Measurements from ENCODE around the gene IPP. TPM values are rescaled to one million over a fixed set of nuclear protein-coding genes. Genes with fewer than 3 reads are reported as not detected.

Gene IPP
- total and polyA plus RNA-seq, 2 of the 8 experiments (the other 6 are each of a cell fraction or from before 2014, with no cell fraction given) = 1.4 to 5.6 TPM

DNA sequence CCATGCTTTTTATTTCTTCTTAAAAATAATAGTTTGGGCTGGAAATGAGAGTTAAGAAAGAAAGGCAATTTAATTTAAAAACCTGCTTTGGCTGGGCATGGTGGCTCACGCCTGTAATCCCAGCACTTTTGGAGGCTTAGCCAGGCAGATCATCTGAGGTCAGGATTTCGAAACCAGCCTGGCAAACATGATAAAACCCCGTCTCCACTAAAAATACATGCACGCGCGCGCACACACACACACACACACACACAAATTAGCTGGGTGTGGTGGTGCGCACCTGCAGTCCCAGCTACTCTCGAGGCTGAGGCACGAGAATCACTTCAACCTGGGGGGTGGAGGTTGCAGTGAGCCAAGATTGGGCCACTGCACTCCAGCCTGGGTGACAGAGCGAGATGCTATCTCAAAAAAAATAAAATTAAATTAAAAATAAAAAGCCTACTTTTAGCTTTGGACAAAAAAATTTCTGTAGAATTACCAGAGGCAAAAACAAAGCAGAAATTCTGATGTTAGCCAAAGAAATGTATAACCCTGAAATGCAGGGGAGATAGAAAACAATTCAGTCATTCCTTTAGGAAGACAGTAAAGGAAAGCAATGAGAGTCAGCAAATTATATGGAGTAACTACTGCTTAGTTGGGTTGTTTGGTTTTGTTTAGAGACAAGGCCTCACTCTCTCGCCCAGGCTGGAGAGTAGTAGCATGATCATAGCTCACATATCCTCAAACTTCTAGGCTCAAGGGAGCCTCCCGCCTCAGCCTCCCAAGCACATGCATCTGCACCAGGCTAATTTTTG, 15.7 kb upstream of the IPP start:
- Histone ChIP-seq H3K36me3 (ENCODE audit: control insufficient read depth in 2 of 4, insufficient read depth in 4 of 4, low read length in 3 of 4) (no peaks in the 10 kb centered on the region), H3K79me1 (ENCODE audit: low read depth, low read length) (no peaks in the 10 kb centered on the region), H3K14ac (ENCODE audit: insufficient read length) (no peak overlapping the region), H4K20me1 (replicated peaks in 1 of 2; ENCODE audit: control insufficient read depth in 1 of 2, insufficient read depth in 2 of 2, low read length in 2 of 2) (no peaks in the 10 kb centered on the region), H3K9ac (replicated peaks in 1 of 4; ENCODE audit: extremely low read depth in 1 of 4, low read depth in 3 of 4, low read length in 3 of 4) (no peak overlapping the region), H3K79me2 (ENCODE audit: control insufficient read depth in 1 of 2, insufficient read depth in 2 of 2, low read length in 2 of 2) (no peaks in the 10 kb centered on the region), H2BK20ac (ENCODE audit: low read length) (no peak overlapping the region), H2BK5ac (ENCODE audit: low read depth, low read length) (no peak overlapping the region), H4K5ac (ENCODE audit: insufficient read length, low read depth, low read length) (no peak overlapping the region), H3K27ac (ENCODE audit: low read depth, low read length) (no peak overlapping the region), H3K4me3 (ENCODE audit: extremely low read depth in 1 of 4, insufficient read depth in 2 of 4, low read depth in 3 of 4, low read length in 4 of 4) (no peak overlapping the region), H2BK15ac (ENCODE audit: low read length) (no peak overlapping the region), H3K18ac (ENCODE audit: extremely low read depth, low read length) (no peak overlapping the region), H4K8ac (ENCODE audit: extremely low read depth, insufficient read depth, low read length) (no peak overlapping the region), H2BK12ac (ENCODE audit: low read depth, low read length) (no peak overlapping the region), H3K4me2 (ENCODE audit: insufficient read depth in 1 of 2, low read depth in 2 of 2, low read length in 2 of 2) (no peak overlapping the region), H2BK120ac (replicated peaks; ENCODE audit: low read depth, low read length) (no peak overlapping the region), H2AK5ac (ENCODE audit: low read depth, low read length) (no peak overlapping the region), H3K4me1 (replicated peaks in 1 of 4; ENCODE audit: control insufficient read depth in 3 of 4, insufficient read depth in 4 of 4, low read length in 3 of 4) (no peaks in the 10 kb centered on the region), H4K91ac (replicated peaks; ENCODE audit: insufficient read length, low read length) (no peak overlapping the region), H3K23me2 (ENCODE audit: low read depth, low read length) (no peaks in the 10 kb centered on the region), H3K56ac (replicated peaks; ENCODE audit: insufficient read length, low read depth, low read length) (no peak overlapping the region), H3K23ac (ENCODE audit: insufficient read length) (no peak overlapping the region), H3K27me3 (replicated peaks in 1 of 4; ENCODE audit: control insufficient read depth in 3 of 4, extremely low read depth in 1 of 4, insufficient read depth in 3 of 4, low read length in 3 of 4) (no peaks in the 10 kb centered on the region), H3K4ac (replicated peaks; ENCODE audit: insufficient read length, low read depth, low read length) (no peak overlapping the region), H2AFZ (ENCODE audit: low read length) (no peak overlapping the region), H3K9me3 (ENCODE audit: insufficient read depth in 2 of 2, low read depth in 1 of 2, low read length in 1 of 2) (no peaks in the 10 kb centered on the region)
- 88% methylated on average over 13 of the region's 13 CpGs; no CpG with 5 or more reads in 1 of the 2 experiments for WGBS, 2 experiments (ENCODE audit: extremely low coverage in 1 of 2, insufficient coverage in 1 of 2, insufficient read length in 1 of 2, insufficient replicate concordance in 2 of 2, low coverage in 1 of 2, low lambda C conversion rate in 2 of 2, missing lambda C conversion rate in 1 of 2)
- FAIRE-seq = no peak
- CTCF ChIA-PET (ENCODE audit: partially characterized antibody) = interaction anchor here (0.6 to 1.3 kb wide), 2 partner anchors 34 to 123 kb away, joined by 4 read pairs; no protein-coding TSS in a partner anchor
- no peak for DNase-seq (ENCODE audit: low read depth in 1 of 2, low spot score in 2 of 2)
- POLR2A ChIA-PET (ENCODE audit: partially characterized antibody) = no interaction called here
- TF ChIP-seq CTCF (IDR thresholded peaks at IDR 0.05; ENCODE audit: control extremely low read depth in 1 of 3, insufficient read depth in 1 of 3, low read depth in 1 of 3, low read length in 3 of 3) = no peak
- TF ChIP-seq SIN3A (conservative IDR thresholded peaks at IDR 0.05 in 1 of 2, IDR thresholded peaks at IDR 0.05 in 1 of 2; ENCODE audit: low read depth in 1 of 2, low read length in 2 of 2) = no peak
